ENCODE measurements around the gene ANKRD55. TPM values are rescaled to one million over a fixed set of nuclear protein-coding genes. Genes with fewer than 3 reads are reported as not detected.

ANKRD55 gene
- polyA plus RNA-seq, 1 of the 3 experiments (the other 2 are of a cell fraction), result not detected

- no peak for TF ChIP-seq FOXJ3 (CRISPR knock-in tag; IDR thresholded peaks at IDR 0.05)
- TF ChIP-seq SMC3 (IDR thresholded peaks at IDR 0.05; ENCODE audit: low read depth, low read length), result no peak
- TF ChIP-seq USF2 (IDR thresholded peaks at IDR 0.05; ENCODE audit: borderline replicate concordance, low read depth, low read length), result no peak
These were observed 161.7 kb downstream of the ANKRD55 start (continued) for GRCh38 chr5:56071470-56071869.

GRCh38 chr5:56070851-56071465 lies 162.2 kb downstream of the ANKRD55 start:
- Histone ChIP-seq H3K27me3 (ENCODE audit: insufficient read depth) (no peaks in the 10 kb centered on the region), H2AFZ (ENCODE audit: low read depth) (no peak overlapping the region), H3K36me3 (replicated peaks in 1 of 2; ENCODE audit: control insufficient read depth in 1 of 2, insufficient read depth in 2 of 2, low read length in 1 of 2) (no peaks in the 10 kb centered on the region), H3K79me2 (ENCODE audit: insufficient read depth) (no peaks in the 10 kb centered on the region), H3K9me3 (no peaks in the 10 kb centered on the region), H4K20me1 (ENCODE audit: insufficient read depth) (no peaks in the 10 kb centered on the region), H3K4me2 (no peak overlapping the region), H3K4me3 (ENCODE audit: low read depth in 2 of 2, low read length in 1 of 2) (no peak overlapping the region), H3K27ac (ENCODE audit: low read depth in 2 of 2, low read length in 1 of 2) (no peak overlapping the region), H3K4me1 (ENCODE audit: control insufficient read depth in 1 of 2, insufficient read depth in 2 of 2, low read depth in 1 of 2, low read length in 1 of 2) (no peaks in the 10 kb centered on the region), H3K9me2 (no peaks in the 10 kb centered on the region), H3F3A (replicated peaks; ENCODE audit: insufficient read depth) (no peaks in the 10 kb centered on the region), H3K9ac (no peak overlapping the region)
- ChIA-PET POLR2A (no interaction called here), CTCF (interaction anchor here (0.8 to 1.4 kb wide), 2 partner anchors 9 to 28 kb away, joined by 3 read pairs; no protein-coding TSS in a partner anchor)
- DNase-seq, result no peak
- TF ChIP-seq RXRA (IDR thresholded peaks at IDR 0.05; ENCODE audit: borderline replicate concordance, low read depth) (no peak), IRF3 (IDR thresholded peaks at IDR 0.05; ENCODE audit: low read depth, low read length) (no peak), ZBTB33 (IDR thresholded peaks at IDR 0.05; ENCODE audit: borderline replicate concordance, low read depth) (no peak), TCF12 (IDR thresholded peaks at IDR 0.05) (no peak), FOXM1 (IDR thresholded peaks at IDR 0.05; ENCODE audit: low read depth) (no peak), MEF2A (IDR thresholded peaks at IDR 0.05; ENCODE audit: borderline replicate concordance, low read depth) (no peak), RFX5 (IDR thresholded peaks at IDR 0.05; ENCODE audit: low read length) (no peak), FOXJ3 (CRISPR knock-in tag; IDR thresholded peaks at IDR 0.05) (no peak), JUND (IDR thresholded peaks at IDR 0.05) (no peak), TAF1 (IDR thresholded peaks at IDR 0.05; ENCODE audit: borderline replicate concordance, low read depth, low read length) (no peak), YY1 (IDR thresholded peaks at IDR 0.05; ENCODE audit: low read depth) (no peak), POLR2AphosphoS5 (IDR thresholded peaks at IDR 0.05; ENCODE audit: low read depth, low read length) (no peak), RAD21 (IDR thresholded peaks at IDR 0.05; ENCODE audit: low read length) (no peak), CTCF (IDR thresholded peaks at IDR 0.05) (no peak), SMC3 (IDR thresholded peaks at IDR 0.05; ENCODE audit: low read depth, low read length) (no peak)
- WGBS (ENCODE audit: low lambda C conversion rate), result 61% methylated on average over 2 of the region's 2 CpGs
